HG03135 (cell line): ENCODE results near the gene HINT2.

Experiments used
- ATAC-seq: cut with Tn5 transposase; IDR thresholded peaks from one replicate; pipeline ENCODE4 v1.9.1; 2021; ENCODE audit warnings: mild to moderate bottlenecking, moderate library complexity; ENCODE audit not compliant: unreplicated experiment

Gene HINT2

GRCh38 chr9:35781066-35781465 lies 33.8 kb downstream of the HINT2 start:
- ATAC-seq, result no peak

- no peak for ATAC-seq
Measured at GRCh38 chr9:35778496-35778895, 36.3 kb downstream of the HINT2 start.

- no peak for ATAC-seq
Measured at GRCh38 chr9:35776018-35776417, 38.8 kb downstream of the HINT2 start.

DNA sequence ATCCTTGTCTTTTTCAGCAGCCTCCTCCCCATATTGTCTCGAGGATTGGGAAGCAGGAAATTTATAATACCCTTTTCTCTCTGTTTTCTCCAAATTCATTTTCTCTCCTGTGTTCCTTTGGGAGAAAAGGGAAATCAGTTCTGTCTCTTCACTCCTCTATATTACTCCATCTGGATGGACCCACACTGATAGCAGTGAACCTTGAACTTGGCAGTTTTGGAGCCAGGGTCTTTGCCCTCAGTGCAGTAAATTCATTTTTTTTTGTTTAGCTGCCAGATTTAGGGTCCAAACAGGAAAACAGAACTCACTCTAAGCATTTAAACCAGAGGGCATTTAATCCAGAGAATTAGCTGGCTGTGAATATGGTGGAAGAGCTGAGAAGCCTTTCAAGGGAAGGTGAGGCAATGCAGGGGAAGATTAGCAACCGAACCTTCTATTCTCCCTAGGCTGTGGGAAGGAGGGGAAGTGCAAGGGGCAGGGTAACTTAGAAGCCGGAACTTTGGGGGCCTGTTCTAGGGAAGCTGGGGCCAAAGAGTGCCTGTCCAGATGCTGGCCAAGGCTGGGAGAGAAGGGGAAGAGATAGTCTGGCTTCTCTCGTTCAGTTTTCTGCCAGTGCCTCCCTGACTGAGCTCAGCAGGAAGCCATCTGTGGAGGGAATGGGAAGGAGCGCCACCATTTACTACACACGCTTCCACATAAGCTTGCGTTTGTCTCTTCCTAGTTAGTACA lies 39.8 kb downstream of the HINT2 start:
- ATAC-seq, result no peak

DNA sequence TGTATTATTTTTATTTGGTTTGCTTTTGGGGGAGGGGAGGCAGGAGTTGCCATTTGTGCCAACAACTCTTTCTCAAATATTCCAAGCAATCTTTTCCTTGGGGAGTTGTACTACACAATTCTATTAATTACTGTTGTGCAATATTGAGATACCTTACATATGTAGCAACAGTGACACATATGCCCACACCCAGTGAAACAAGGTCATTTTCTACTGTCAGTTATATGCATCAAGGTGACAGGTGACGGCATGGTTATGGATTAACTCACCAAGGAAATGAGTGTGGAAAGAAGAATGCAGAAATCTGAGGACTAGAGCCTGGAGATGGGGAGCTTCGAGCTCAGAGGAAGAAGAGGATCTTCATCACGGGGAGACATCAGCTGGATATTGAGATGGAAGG lies 42.9 kb downstream of the HINT2 start:
- ATAC-seq, result no peak

DNA sequence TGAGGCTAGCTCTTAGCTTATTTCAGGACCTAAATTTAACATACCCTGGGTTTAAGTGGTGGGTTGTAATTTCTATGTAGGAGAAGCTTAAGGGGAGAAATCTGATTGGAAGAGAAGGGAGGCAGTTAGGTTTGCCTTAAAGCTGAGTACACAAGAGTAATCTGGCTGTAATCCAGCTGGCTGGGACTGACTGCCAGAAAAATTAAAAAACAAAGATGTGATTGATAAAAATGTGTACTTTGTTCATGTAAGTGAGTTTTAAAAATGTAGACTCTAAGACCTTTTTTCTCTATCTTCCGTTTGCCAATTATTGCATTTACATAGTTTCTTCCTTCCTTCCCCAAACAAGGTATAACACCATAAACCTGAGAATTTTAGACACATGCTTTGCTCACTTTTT lies 43.3 kb downstream of the HINT2 start:
- ATAC-seq, result no peak

DNA sequence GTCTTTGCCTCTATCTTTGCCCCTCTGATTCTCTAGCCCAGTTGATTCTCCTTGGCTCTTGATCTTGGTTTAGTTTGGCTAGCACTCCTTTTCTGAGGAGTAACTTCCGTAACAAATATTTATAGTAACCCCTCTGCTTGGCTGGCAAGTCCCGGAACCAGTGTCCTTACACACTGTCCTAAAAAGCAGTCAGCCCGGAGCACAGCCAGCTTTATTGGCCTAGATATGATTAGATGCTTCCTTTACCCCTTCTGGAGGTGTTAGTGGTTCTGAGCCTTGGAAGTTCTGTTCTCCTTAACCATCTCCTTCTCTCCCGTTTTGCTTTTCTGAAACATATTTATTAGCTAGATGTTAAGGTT lies 43.8 kb downstream of the HINT2 start:
- ATAC-seq, result no peak

- ATAC-seq, result no peak
Measured at GRCh38 chr9:35769763-35770162, 45.1 kb downstream of the HINT2 start.

DNA sequence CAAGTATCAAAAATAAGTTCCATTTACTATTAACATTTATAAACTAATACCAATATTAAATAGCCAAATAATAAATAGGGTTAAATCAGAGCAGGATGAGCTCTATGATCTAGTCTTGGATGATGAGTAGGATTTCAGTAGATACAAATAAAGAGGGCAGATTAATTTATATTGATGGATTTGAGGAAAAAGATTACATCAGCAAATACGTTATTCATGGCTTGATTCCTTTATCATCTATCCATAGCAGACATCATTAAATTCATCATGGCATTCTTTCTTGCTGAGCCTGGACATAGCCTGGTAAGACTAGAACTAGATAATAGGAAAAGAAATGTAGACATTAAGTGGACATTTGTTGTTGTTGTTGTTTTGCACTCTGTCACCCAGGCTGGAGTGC lies 47.4 kb downstream of the HINT2 start:
- no peak for ATAC-seq

GRCh38 chr9:35766997-35767396 lies 47.8 kb downstream of the HINT2 start:
- ATAC-seq, result no peak

- ATAC-seq, result no peak
Measured at GRCh38 chr9:35763803-35764202, 51.0 kb downstream of the HINT2 start.

GRCh38 chr9:35763181-35763580 lies 51.7 kb downstream of the HINT2 start:
- no peak for ATAC-seq
